HG02610 (cell line): ENCODE measurements around the gene CDX1.

Source experiments
- ATAC-seq: cut with Tn5 transposase; IDR thresholded peaks from one replicate; pipeline ENCODE4 v1.9.1; 2021; ENCODE audit warnings: mild to moderate bottlenecking, moderate library complexity; ENCODE audit not compliant: unreplicated experiment

The CDX1 gene

GRCh38 chr5:150203832-150204589, 37.4 kb downstream of the CDX1 start:
- no peak for ATAC-seq

GRCh38 chr5:150204590-150204960, 38.0 kb downstream of the CDX1 start:
- ATAC-seq = no peak

- no peak for ATAC-seq
Observed at GRCh38 chr5:150206098-150206778, 39.7 kb downstream of the CDX1 start.

- no peak for ATAC-seq
Observed at GRCh38 chr5:150206779-150207115, 40.2 kb downstream of the CDX1 start.

- ATAC-seq = no peak
Observed at GRCh38 chr5:150208187-150209098, 41.9 kb downstream of the CDX1 start.

GRCh38 chr5:150209099-150209635, 42.6 kb downstream of the CDX1 start:
- no peak for ATAC-seq

GRCh38 chr5:150210644-150211043, 44.1 kb downstream of the CDX1 start:
- ATAC-seq = no peak

- no peak for ATAC-seq
Observed at GRCh38 chr5:150211156-150212030, 44.8 kb downstream of the CDX1 start.

- ATAC-seq = no peak
Observed at GRCh38 chr5:150213530-150213929, 47.0 kb downstream of the CDX1 start.

GRCh38 chr5:150214289-150214688, 47.7 kb downstream of the CDX1 start:
- ATAC-seq = no peak

- ATAC-seq = no peak
Observed at GRCh38 chr5:150215979-150216944, 49.7 kb downstream of the CDX1 start.

- ATAC-seq = no peak
Observed at GRCh38 chr5:150217038-150217437, 50.5 kb downstream of the CDX1 start.

- peak; percentile 78 for ATAC-seq
Observed at GRCh38 chr5:150217873-150218692, 51.5 kb downstream of the CDX1 start.

- no peak for ATAC-seq
Observed at GRCh38 chr5:150218693-150219035, 52.1 kb downstream of the CDX1 start.

GRCh38 chr5:150219142-150219541, 52.6 kb downstream of the CDX1 start:
- no peak for ATAC-seq

GRCh38 chr5:150219861-150220260, 53.3 kb downstream of the CDX1 start:
- ATAC-seq = no peak

- no peak for ATAC-seq
Observed at GRCh38 chr5:150221471-150221870, 54.9 kb downstream of the CDX1 start.

- ATAC-seq = no peak
Observed at GRCh38 chr5:150222906-150223305, 56.3 kb downstream of the CDX1 start.
